Muscle of leg (tissue), 11 donors: ENCODE results near the gene ALG2. TPM values are rescaled to one million over a fixed set of nuclear protein-coding genes. Genes with fewer than 3 reads are reported as not detected.

Experiments used
- DNase-seq: peaks from one replicate; pipeline ENCODE4 v3.0.0; 2013
- H3K27ac ChIP-seq: one replicate; pipeline ENCODE4 v1.5.1; 2013; ENCODE audit warnings: mild to moderate bottlenecking, low read length, control low read depth
- H3K27me3 ChIP-seq: one replicate; pipeline ENCODE4 v1.6.1; 2013; ENCODE audit warnings: low read length; ENCODE audit not compliant: control insufficient read depth, insufficient read depth
- H3K36me3 ChIP-seq: one replicate; pipeline ENCODE4 v1.6.1; 2013; ENCODE audit warnings: low read length; ENCODE audit not compliant: control insufficient read depth, insufficient read depth
- H3K4me1 ChIP-seq: one replicate; pipeline ENCODE4 v1.6.1; 2013; ENCODE audit warnings: low read length; ENCODE audit not compliant: control insufficient read depth, insufficient read depth
- H3K4me3 ChIP-seq: one replicate; pipeline ENCODE4 v1.5.1; 2013; ENCODE audit warnings: low read length, control low read depth
- H3K9me3 ChIP-seq: replicated peaks from 2 replicates; pipeline ENCODE4 v1.6.1; 2013; ENCODE audit warnings: low read depth, low read length; ENCODE audit not compliant: control insufficient read depth
- WGBS: methylation state at CpG from one replicate; pipeline ENCODE4 v1.1.5; 2013; ENCODE audit warnings: missing lambda C conversion rate; ENCODE audit not compliant: insufficient coverage; 5-methylcytosine and 5-hydroxymethylcytosine counted together
- polyA plus RNA-seq, 8 donors: library from polyadenylated mRNA; unstranded; fragments of 120-200 nt; gene quantifications; one replicate each; pipeline versions ENCODE4 v1.2.1 to v1.2.3, GENCODE V29; 2013; ENCODE audit warnings: inconsistent platforms in 1 of 8, low replicate concordance in 1 of 8; ENCODE audit not compliant: insufficient read length in 8 of 8, insufficient read depth in 1 of 8
- total RNA-seq: library from RNA; stranded (reverse); fragments of 120-200 nt; gene quantifications from one replicate; pipeline ENCODE4 v1.2.4, GENCODE V29; 2013

Gene ALG2
- total and polyA plus RNA-seq, 9 donors = 17.3 to 22.5 (median 19.6) TPM

- H3K27ac ChIP-seq = no peak overlapping the region
- no peaks in the 10 kb centered on the region for H3K9me3 ChIP-seq
- 86% methylated on average over 1 of the region's 4 CpGs for WGBS
- H3K4me3 ChIP-seq = no peak overlapping the region
- H3K4me1 ChIP-seq = peaks cover 7% of the 10 kb centered on the region
- H3K36me3 ChIP-seq = no peaks in the 10 kb centered on the region
- peaks cover 7% of the 10 kb centered on the region for H3K27me3 ChIP-seq
- no peak for DNase-seq
These were observed 54.6 kb downstream of the ALG2 start for GRCh38 chr9:99167119-99167518.

Other genes with a start within 250 kb of the ALG2 start
- gene TGFBR1, start 116.8 kb downstream of the ALG2 start, total RNA-seq = 30.2 TPM
- gene TGFBR1, start 116.8 kb downstream of the ALG2 start, polyA plus RNA-seq = 10 to 100 TPM; 16.9 to 33.5 (median 26.3) TPM
- 113 TPM for gene SEC61B, start 340 bp upstream of the ALG2 start, total RNA-seq
- gene SEC61B, start 340 bp upstream of the ALG2 start, polyA plus RNA-seq = 100 to 1,000 TPM in 4 of 8 donors, 10 to 100 TPM in 4; 71.7 to 119 (median 98.7) TPM